ENCODE measurements around the gene DGKD.

GRCh38 chr2:233367586-233367985 is 13.3 kb downstream of the DGKD start:
- TF ChIP-seq POLR2AphosphoS5 (IDR thresholded peaks at IDR 0.05) = no peak
- TF ChIP-seq CTCF (IDR thresholded peaks at IDR 0.05) = no peak
- TF ChIP-seq POLR2A (IDR thresholded peaks at IDR 0.05) = no peak
- TF ChIP-seq EP300 (IDR thresholded peaks at IDR 0.05) = no peak
